Measurements from ENCODE around the gene HNRNPH1. TPM values are rescaled to one million over a fixed set of nuclear protein-coding genes. Genes with fewer than 3 reads are reported as not detected.

The HNRNPH1 gene
- total RNA-seq, 2 donors from 2014 or later, result 260 to 398 TPM

GRCh38 chr5:179607160-179607931, 16.1 kb downstream of the HNRNPH1 start:
- intact Hi-C loops (cut with DNase I), result no loop called here
- TF ChIP-seq POLR2A (IDR thresholded peaks at IDR 0.05) (no peak), POLR2AphosphoS5 (IDR thresholded peaks at IDR 0.05) (no peak)
- TF ChIP-seq, protein P1, sequence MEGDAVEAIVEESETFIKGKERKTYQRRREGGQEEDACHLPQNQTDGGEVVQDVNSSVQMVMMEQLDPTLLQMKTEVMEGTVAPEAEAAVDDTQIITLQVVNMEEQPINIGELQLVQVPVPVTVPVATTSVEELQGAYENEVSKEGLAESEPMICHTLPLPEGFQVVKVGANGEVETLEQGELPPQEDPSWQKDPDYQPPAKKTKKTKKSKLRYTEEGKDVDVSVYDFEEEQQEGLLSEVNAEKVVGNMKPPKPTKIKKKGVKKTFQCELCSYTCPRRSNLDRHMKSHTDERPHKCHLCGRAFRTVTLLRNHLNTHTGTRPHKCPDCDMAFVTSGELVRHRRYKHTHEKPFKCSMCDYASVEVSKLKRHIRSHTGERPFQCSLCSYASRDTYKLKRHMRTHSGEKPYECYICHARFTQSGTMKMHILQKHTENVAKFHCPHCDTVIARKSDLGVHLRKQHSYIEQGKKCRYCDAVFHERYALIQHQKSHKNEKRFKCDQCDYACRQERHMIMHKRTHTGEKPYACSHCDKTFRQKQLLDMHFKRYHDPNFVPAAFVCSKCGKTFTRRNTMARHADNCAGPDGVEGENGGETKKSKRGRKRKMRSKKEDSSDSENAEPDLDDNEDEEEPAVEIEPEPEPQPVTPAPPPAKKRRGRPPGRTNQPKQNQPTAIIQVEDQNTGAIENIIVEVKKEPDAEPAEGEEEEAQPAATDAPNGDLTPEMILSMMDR (IDR thresholded peaks at IDR 0.05), result no peak
- Histone ChIP-seq H3K36me3 (peaks cover 0 to 6% of the 10 kb centered on the region in 2 donors), H3K9me3 (no peaks in the 10 kb centered on the region), H3K4me1 (replicated peaks) (peaks cover 9% of the 10 kb centered on the region), H3K27me3 (replicated peaks; ENCODE audit: insufficient read depth) (no peaks in the 10 kb centered on the region), H3K4me3 (no peak overlapping the region), H3K27ac (no peak overlapping the region)
- WGBS, result 60% methylated on average over 19 of the region's 19 CpGs
- DNase-seq (ENCODE audit: low spot score), result peak; percentile 42

- no peak overlapping the region for H3K27ac ChIP-seq
- H3K9me3 ChIP-seq, result no peaks in the 10 kb centered on the region
- peaks cover 0 to 9% of the 10 kb centered on the region in 2 donors for H3K36me3 ChIP-seq
- DNase-seq (ENCODE audit: low spot score), result no peak
- peaks cover 9% of the 10 kb centered on the region for H3K4me1 ChIP-seq (replicated peaks)
- H3K27me3 ChIP-seq (replicated peaks; ENCODE audit: insufficient read depth), result no peaks in the 10 kb centered on the region
- intact Hi-C loops (cut with DNase I), result no loop called here
- WGBS, result 77% methylated on average over 6 of the region's 6 CpGs
- TF ChIP-seq, protein P1 (IDR thresholded peaks at IDR 0.05), result no peak
- TF ChIP-seq POLR2A (IDR thresholded peaks at IDR 0.05) (no peak), POLR2AphosphoS5 (IDR thresholded peaks at IDR 0.05) (no peak)
- H3K4me3 ChIP-seq, result no peak overlapping the region
Measured at GRCh38 chr5:179606910-179607159, 16.6 kb downstream of the HNRNPH1 start.

DNA sequence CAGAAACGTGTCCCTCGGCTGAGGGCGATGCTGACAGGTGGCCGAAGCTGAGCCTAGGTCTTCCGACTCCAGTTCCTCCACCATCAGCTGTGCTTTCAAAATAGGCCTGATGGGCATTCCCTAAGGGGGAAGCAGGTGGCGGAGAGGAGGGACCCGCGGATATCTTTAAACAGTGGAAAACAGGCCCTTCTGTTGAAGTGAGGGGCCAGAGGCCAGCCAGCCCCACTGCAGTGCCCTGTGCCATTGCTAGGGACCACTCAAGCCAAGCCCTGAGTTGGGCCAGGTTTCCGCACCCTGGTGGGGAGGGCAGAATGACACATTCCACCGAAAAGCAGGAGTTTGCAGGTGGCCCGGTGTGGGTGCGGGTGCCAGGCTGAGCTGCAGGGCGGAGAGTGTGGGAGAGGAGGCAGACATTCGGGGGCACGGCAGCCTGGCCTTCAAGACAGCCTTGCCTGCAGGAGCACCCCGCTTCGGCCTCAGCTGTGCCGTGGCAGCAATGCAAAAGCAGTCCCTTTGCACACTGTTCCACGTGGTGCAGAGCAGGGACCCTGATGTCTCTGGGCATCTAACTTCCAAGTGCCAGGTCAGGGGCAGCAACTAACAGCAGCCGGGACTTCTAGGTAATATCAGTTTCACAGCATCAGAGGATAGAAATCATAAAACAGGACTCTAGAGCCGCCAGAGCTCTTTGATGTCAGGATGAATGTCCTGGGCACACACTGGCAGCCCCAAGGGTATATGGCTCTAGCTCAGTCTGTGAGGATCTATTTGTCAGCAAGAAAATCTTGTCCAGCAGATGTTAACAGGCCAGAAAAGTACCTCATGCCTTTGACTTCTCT, 17.2 kb downstream of the HNRNPH1 start:
- H3K27ac ChIP-seq, result peak overlapping the region; percentile 52 to 65
- no peak for TF ChIP-seq POLR2AphosphoS5 (IDR thresholded peaks at IDR 0.05)
- TF ChIP-seq, protein P1 (IDR thresholded peaks at IDR 0.05), result no peak
- DNase-seq (ENCODE audit: low spot score), result no peak

GRCh38 chr5:179605026-179605833, 18.2 kb downstream of the HNRNPH1 start:
- Histone ChIP-seq H3K27me3 (replicated peaks; ENCODE audit: insufficient read depth) (no peaks in the 10 kb centered on the region), H3K4me3 (no peak overlapping the region), H3K27ac (peak overlapping the region; percentile 52 to 65), H3K36me3 (peaks cover 0 to 3% of the 10 kb centered on the region in 2 donors), H3K9me3 (no peaks in the 10 kb centered on the region), H3K4me1 (replicated peaks) (peaks cover 9% of the 10 kb centered on the region)
- intact Hi-C loops (cut with DNase I), result no loop called here
- TF ChIP-seq, protein P1 (IDR thresholded peaks at IDR 0.05), result no peak
- peak; percentile 38 for TF ChIP-seq POLR2AphosphoS5 (IDR thresholded peaks at IDR 0.05)
- DNase-seq (ENCODE audit: low spot score), result peak; percentile 62
- WGBS, result 33% methylated on average over 10 of the region's 10 CpGs

More for the DNA sequence above, 17.2 kb downstream of the HNRNPH1 start:
- Histone ChIP-seq H3K4me1 (replicated peaks) (peaks cover 9% of the 10 kb centered on the region), H3K36me3 (peaks cover 0 to 7% of the 10 kb centered on the region in 2 donors), H3K4me3 (no peak overlapping the region), H3K9me3 (no peaks in the 10 kb centered on the region), H3K27me3 (replicated peaks; ENCODE audit: insufficient read depth) (no peaks in the 10 kb centered on the region)
- WGBS, result 52% methylated on average over 21 of the region's 21 CpGs
- intact Hi-C loops (cut with DNase I), result no loop called here
